Measurements from ENCODE around the gene NBPF15.
"Not testable (repeated sequence)": the region's sequence is repeated elsewhere in the genome, so short reads cannot be mapped to it uniquely, and the experiment has no call there.

DNA sequence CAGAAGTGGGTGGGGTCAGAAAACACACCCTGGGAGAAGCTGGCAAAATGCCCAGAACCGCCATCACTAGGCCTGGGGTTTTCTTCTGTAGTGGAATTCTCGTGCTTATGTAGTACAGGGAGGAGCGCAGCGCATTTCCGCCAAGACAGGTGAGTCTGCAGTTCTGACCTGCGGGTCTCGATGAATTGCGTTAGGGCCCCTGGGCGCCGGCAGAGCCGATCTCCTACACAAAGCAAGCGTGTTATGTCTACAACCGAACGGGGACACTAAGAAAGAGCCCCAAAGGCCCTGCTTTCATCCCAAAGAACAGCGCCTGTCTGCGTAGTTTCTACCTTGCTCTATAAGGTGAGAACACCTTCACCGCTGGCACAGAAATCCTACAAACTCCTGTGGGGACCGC is 28.9 kb upstream of the NBPF15 start:
- TF ChIP-seq, protein P1, sequence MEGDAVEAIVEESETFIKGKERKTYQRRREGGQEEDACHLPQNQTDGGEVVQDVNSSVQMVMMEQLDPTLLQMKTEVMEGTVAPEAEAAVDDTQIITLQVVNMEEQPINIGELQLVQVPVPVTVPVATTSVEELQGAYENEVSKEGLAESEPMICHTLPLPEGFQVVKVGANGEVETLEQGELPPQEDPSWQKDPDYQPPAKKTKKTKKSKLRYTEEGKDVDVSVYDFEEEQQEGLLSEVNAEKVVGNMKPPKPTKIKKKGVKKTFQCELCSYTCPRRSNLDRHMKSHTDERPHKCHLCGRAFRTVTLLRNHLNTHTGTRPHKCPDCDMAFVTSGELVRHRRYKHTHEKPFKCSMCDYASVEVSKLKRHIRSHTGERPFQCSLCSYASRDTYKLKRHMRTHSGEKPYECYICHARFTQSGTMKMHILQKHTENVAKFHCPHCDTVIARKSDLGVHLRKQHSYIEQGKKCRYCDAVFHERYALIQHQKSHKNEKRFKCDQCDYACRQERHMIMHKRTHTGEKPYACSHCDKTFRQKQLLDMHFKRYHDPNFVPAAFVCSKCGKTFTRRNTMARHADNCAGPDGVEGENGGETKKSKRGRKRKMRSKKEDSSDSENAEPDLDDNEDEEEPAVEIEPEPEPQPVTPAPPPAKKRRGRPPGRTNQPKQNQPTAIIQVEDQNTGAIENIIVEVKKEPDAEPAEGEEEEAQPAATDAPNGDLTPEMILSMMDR (conservative IDR thresholded peaks at IDR 0.05) = not testable (repeated sequence)
- TF ChIP-seq EZH2 (IDR thresholded peaks at IDR 0.05; ENCODE audit: low read depth) = not testable (repeated sequence)

Data from PC-9 (cell line).